Fibroblast of skin of scalp (primary cell): ENCODE data around the gene FPGS. TPM values are rescaled to one million over a fixed set of nuclear protein-coding genes. Genes with fewer than 3 reads are reported as not detected.
"Not testable (repeated sequence)": the region's sequence is repeated elsewhere in the genome, so short reads cannot be mapped to it uniquely, and the experiment has no call there.

ENCODE experiments used
- DNase-seq: peaks from one replicate; pipeline ENCODE4 v3.0.0-alpha.2; 2013
- polyA plus RNA-seq, 2 experiments: library from polyadenylated mRNA; unstranded; fragments of 120-200 nt; gene quantifications; one replicate each; pipeline ENCODE4 v1.2.1, GENCODE V29; 2013; ENCODE audit not compliant: insufficient read length in 2 of 2

Gene FPGS, protein sequence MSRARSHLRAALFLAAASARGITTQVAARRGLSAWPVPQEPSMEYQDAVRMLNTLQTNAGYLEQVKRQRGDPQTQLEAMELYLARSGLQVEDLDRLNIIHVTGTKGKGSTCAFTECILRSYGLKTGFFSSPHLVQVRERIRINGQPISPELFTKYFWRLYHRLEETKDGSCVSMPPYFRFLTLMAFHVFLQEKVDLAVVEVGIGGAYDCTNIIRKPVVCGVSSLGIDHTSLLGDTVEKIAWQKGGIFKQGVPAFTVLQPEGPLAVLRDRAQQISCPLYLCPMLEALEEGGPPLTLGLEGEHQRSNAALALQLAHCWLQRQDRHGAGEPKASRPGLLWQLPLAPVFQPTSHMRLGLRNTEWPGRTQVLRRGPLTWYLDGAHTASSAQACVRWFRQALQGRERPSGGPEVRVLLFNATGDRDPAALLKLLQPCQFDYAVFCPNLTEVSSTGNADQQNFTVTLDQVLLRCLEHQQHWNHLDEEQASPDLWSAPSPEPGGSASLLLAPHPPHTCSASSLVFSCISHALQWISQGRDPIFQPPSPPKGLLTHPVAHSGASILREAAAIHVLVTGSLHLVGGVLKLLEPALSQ
- 55.8 TPM for polyA plus RNA-seq (2013, experiment 1 of 2; ENCODE audit: insufficient read length)
- polyA plus RNA-seq (2013, experiment 2 of 2; ENCODE audit: insufficient read length) = 49.0 TPM

GRCh38 chr9:127802576-127803443 is at the start of gene FPGS:
FPGS (plus strand) TSS chr9:127802882; CDS start chr9:127802925, 43 bp downstream.
- peak; percentile 94 for DNase-seq

DNA sequence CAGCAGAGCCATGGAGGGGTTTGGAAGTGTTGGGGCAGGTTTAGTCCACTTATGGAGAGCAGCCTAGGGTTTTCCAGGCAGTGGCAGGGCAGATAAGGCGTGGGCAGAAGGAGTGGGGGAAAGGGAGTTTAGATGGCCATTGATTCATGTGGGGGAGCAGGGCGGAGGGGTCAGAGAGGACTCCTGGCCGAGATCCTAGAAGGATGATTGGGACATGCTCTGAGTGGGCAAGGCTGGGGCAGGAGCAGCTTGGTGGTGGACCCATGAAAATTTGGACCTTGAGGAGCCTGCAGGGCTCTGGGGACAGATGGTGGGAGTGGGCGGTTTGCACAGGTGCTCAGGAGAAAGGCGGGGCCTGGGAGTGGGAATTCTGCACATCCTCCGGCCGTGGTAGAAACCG is 49.5 kb upstream of the FPGS start:
- no peak for DNase-seq

- DNase-seq = no peak
These were observed 49.1 kb upstream of the FPGS start for GRCh38 chr9:127753622-127754021.

GRCh38 chr9:127754099-127755060 is 48.3 kb upstream of the FPGS start:
- no peak for DNase-seq

DNA sequence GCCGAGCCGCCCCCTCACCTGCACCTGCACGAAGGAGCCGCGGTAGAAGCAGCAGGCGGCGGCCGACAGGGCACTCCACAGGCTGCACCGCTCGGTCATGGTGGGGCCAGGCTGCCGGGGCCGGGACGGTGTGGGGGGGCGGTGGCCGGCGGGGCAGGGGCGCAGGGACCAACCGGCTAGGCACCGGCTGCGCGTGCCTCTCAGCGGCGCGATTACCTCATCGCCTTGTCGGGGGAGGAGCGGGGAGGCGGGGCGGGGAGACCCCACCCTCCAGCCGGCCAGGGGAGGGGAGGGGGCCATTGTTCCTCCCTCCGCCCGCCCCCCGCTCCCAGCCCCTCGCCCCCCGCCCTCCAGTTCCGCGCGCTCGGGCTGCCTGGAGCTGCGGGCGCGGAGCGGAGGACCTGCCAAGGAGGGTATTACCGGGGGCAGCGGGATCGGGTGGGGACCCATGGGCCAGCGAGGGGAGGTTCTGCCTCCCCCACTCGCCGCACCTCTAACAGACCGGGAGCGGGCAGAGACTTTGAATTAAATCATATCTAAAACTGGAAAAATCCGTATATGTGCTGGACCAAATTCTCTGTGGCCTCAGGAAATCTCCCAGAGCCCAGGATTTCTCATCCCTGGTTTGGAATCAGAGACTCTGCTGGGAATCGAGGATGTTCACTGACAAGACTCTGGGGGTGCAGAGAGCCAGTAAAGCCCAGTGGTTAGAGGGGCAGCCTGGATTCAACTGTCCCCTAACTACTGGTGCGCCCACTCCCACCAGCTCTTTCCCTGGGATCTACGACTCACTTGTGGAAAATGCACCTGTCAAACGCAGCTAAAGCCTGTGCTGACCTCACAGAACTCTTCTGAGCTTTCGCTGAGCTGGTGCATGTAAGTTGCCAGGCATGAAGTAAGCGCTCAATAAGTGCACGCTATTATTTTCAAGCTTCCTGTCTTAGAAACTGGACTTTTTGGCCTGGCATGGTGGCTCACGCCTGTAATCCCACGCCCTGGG is 47.3 kb upstream of the FPGS start:
- DNase-seq = no peak

DNA sequence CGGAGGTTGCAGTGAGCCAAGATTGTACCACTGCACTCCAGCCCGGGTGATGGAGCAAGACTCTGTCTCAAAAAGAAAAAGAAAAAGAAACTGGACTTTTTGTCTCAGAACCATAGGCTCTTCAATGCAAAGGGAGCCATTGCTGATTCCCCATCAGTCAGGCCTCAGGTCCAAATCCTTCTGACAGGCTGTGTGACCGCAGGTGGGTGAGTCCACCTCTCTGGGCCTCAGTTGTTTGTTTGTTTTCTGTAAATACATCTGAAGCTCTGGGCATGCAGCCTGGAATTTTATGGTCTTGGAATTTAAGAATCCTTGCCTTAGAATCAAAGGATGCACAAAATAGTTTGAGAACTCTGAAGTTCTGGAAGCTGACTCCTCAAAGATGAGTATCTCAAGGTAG is 46.4 kb upstream of the FPGS start:
- no peak for DNase-seq

GRCh38 chr9:127756776-127757175 is 45.9 kb upstream of the FPGS start:
- DNase-seq = not testable (repeated sequence)

DNA sequence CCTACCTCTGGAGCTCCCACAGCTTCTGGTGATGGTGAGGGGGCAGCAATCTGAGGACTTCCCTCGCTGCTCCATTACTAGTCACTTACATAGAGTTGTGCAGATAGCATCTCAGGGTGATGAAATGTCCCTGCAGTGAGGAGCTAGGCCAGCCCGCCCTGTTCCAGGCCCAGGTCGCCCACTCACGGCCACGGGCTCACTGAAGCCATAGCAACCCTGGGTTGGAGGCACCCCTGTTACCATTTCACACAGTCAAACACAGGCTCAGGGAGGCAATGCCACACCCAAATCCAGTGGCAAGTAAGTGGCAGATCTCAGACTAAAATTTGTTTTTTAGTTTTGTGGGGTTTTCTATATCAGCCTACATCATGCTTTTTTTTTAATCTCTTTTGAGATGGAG is 43.8 kb upstream of the FPGS start:
- DNase-seq = no peak

- DNase-seq = no peak
These were observed 41.6 kb upstream of the FPGS start for GRCh38 chr9:127761061-127761460.

- no peak for DNase-seq
These were observed 41.2 kb upstream of the FPGS start for GRCh38 chr9:127761491-127761956.

DNA sequence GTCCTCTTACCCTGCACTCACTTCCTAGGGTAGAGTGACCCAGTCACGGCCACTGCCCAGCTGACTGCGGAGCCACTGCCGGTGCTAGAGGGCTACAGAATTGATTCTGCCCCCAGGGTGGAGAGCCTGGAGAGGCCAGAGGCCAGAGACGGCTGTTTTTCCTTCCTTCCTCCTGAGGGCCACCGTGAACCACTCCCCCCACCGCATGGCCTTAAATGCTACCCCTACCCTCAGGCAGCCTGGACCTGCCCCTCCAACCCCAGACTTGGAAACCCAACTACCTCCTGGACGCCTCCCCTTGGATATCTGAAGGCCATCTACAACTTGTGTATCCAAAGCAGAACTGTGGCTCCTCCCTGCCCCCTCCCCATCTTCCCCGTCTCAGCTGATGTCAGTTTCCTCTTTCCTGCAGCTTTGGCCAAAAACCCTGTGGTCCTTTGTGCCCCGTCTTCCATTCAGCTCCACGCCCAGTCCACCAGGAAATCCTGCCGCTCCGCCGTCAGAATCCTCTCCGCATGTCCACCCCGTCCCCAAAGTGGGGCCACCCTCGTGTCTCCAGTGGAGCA is 40.5 kb upstream of the FPGS start:
- no peak for DNase-seq

GRCh38 chr9:127763918-127764384 is 38.7 kb upstream of the FPGS start:
- no peak for DNase-seq

DNA sequence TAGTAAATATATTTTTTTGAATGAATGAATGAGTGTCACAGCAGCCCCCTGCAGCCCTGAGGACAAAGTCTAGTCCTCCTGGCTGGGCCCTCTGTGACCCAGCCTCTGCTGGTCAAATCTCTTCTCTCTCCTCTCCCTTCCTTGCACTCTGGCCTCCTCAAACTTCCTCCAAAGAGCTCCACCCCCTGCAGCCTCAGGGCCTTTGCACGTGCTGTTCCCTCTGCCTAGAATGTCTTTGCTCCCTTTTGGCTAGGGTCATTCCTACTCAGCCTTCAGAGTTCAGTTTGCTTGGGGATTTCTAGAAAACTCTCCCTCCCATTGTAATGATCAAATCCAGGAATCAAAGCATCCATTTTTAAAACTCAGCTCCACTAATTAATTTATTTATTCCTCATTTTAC is 37.3 kb upstream of the FPGS start:
- DNase-seq = no peak

- no peak for DNase-seq
These were observed 35.3 kb upstream of the FPGS start for GRCh38 chr9:127767410-127767809.

DNA sequence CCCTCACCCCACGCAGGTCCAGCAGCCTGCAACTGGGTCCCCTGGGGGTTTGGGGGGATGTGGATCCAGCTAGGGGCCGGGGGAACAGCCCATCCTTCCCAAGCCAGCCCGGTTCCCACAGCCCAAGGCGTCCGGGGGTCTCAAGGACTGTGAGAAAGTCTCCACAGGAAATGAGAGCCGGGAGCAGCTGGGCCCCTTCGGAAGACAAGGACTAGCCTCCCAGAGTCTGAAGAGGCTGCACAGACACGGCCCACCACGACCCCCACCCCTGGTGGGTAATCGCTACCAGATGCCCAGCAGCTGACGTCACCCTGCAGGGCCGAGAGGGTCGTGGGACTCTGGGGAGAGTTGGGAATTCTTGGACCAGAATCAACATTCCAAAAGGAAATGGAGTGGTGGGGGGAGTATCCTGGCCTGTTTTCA is 34.8 kb upstream of the FPGS start:
- peak; percentile 83 for DNase-seq

- no peak for DNase-seq
These were observed 34.0 kb upstream of the FPGS start for GRCh38 chr9:127768698-127769097.

GRCh38 chr9:127769101-127769500 is 33.6 kb upstream of the FPGS start:
- no peak for DNase-seq

DNA sequence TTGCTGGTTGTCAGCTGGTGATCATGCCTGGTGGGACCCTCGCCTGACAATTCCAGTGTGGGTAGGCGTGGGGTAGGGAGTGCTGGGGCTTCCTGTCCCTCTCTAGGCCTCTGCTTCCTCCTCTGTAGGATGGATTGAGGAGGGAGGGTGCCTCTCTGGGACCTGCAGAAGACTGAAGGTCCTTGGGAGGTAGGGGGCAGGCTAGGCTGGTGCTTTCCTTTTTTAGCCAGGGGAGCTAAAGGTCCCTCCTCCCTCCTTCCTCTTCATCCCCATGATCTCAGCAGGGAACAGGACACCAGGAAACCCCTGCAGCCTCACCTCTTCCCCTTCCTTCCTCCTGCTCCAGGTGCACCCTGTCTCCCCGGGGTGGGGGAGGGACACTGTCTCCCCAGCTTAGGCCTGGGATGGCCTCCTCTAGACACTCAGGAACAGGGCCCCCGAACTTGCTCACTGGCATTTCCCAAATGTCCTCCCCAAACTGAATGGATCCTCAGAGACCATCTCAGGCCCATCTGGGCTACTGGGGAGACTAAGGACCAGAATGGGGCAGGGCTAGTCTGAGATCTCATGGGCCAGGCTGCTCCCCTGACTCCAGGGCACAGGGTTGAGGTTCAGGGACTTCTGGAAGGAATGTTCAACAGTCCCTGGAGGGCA is 32.6 kb upstream of the FPGS start:
- no peak for DNase-seq

GRCh38 chr9:127770583-127770904 is 32.1 kb upstream of the FPGS start:
- no peak for DNase-seq
